ENCODE data around the gene NTNG1.

NTNG1 gene

DNA sequence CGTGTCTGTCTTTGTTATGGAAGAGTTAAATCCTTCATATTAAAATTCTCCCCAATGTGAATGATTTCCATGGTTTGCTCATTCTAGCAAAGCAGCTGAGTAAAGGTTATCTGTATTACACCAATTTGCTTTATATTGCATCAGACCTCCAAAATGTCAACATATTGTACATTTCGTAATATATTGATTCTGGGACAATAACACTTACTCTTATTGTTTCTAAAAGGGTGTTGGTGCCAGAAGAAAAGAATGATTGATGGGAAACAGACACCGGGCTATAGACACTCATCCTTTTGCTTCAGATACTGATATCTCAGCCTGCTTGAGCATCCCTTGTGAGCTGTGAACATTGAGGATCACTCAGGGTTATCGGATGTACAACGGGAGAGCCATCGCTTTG lies 7.0 kb downstream of the NTNG1 start:
- TF ChIP-seq, protein P1, sequence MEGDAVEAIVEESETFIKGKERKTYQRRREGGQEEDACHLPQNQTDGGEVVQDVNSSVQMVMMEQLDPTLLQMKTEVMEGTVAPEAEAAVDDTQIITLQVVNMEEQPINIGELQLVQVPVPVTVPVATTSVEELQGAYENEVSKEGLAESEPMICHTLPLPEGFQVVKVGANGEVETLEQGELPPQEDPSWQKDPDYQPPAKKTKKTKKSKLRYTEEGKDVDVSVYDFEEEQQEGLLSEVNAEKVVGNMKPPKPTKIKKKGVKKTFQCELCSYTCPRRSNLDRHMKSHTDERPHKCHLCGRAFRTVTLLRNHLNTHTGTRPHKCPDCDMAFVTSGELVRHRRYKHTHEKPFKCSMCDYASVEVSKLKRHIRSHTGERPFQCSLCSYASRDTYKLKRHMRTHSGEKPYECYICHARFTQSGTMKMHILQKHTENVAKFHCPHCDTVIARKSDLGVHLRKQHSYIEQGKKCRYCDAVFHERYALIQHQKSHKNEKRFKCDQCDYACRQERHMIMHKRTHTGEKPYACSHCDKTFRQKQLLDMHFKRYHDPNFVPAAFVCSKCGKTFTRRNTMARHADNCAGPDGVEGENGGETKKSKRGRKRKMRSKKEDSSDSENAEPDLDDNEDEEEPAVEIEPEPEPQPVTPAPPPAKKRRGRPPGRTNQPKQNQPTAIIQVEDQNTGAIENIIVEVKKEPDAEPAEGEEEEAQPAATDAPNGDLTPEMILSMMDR (IDR thresholded peaks at IDR 0.05), result no peak

DNA sequence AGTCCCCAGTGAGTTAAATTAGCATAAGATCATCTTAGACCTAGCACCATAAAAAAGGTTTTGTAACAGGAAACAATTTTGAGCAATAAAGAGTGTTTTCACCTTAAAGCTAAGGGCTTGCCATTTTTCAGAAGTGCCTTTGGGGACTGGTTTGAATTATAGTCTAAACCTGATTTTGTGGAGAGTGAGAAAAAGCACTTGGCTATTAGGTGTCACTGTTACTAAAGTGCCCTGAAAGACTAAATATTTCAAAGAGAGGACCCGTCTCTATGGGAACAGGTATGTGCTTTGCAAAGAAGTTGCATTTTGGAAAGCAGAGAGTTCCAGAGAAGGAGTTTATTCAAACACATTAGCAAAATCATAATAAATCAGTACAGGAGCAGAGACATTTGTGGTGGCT lies 9.1 kb downstream of the NTNG1 start:
- TF ChIP-seq, protein P1 (IDR thresholded peaks at IDR 0.05), result no peak

DNA sequence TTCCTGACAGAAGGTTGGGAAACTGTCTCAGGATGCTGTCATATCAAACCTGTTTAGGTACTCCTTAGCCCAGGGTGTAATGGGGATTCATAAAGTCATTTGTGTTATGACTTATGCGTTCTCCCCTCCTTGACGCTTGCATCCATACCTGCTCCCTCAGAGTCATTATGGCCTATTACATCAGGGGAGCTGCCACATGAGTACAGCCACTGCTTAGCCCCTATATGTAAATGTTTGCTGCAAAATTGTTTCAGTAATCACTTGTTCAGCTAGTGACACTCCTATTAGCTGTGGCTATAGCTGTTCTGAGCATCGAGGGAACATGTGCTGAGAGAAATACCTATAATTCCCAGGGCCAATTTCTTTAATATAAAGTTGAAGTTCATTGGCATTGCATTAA lies 10.5 kb downstream of the NTNG1 start:
- TF ChIP-seq, protein P1 (IDR thresholded peaks at IDR 0.05), result no peak

DNA sequence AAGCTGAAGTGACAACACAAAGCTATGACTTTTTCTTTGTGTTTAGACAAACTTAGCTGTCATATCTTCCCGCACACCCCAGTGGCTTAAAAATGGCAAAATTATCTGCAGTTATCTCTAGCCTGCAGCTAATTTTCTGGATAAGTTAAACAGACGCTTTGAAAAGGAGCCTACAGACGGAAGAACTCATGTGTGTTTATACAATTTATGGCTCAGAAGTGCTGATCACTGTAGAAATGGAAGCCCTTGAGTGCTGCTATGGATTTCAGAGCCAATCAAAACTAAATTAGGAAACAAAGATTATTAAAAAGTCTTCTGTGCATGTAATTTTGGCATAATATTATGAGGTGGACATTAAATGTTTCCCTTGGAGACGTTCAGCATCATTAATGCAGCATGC lies 11.6 kb downstream of the NTNG1 start:
- TF ChIP-seq, protein P1 (IDR thresholded peaks at IDR 0.05), result no peak

DNA sequence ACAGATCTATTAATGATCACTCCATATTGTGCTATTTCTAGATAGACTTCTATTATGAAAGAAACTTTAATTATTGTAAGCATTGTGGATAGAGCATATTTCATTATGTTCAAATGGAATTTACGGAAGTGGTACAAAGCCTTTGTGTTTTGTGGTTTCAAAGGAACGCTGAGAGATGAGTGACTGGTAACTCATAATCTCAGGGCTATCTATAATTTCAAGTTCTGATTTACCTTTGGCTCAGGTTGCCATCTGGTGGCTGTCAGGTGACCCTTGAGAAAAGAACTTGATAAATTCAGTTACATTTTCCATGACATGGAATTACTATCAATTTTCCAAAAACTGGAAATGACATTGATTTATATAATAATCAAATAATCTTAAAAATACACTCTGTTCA lies 12.2 kb downstream of the NTNG1 start:
- TF ChIP-seq, protein P1 (IDR thresholded peaks at IDR 0.05), result peak; percentile 60

DNA sequence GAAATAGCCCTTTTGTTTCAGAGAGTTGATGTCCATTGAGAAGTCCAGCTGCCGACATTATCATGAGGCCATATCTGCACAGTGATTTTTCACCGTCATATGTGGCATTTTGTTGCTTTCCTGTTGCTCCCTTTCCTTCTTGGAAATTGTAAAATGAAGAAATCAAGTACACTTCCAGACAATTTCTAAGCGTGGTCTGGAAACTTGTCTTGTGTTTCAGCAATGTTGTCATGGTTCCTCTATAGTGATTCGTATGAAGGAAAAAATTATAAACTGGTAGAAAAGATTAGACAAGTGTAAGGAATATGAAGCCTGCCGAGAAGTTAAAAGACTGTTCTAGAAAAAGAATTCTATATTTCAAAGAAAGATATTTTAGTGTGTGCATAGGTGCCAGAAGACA lies 17.7 kb downstream of the NTNG1 start:
- TF ChIP-seq, protein P1 (IDR thresholded peaks at IDR 0.05), result no peak

DNA sequence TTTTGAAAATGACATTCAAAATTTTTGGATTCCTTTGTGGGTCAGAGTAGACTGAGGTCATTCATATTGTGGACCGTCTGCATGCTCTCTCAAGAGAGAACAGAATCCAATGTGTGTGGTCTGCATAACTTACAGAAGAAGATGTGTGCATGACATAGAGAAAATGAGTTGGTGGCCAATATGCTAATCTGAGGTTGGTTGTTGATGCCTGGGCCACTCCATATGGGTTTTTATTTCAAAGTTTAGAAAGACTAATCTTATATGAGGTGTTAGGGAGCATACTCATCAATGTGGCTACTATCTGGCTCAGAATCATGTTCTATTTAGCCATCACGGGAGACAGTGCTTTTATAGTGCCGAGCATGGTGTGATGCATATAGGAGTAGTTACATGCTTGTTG lies 18.2 kb downstream of the NTNG1 start:
- TF ChIP-seq, protein P1 (IDR thresholded peaks at IDR 0.05), result no peak

DNA sequence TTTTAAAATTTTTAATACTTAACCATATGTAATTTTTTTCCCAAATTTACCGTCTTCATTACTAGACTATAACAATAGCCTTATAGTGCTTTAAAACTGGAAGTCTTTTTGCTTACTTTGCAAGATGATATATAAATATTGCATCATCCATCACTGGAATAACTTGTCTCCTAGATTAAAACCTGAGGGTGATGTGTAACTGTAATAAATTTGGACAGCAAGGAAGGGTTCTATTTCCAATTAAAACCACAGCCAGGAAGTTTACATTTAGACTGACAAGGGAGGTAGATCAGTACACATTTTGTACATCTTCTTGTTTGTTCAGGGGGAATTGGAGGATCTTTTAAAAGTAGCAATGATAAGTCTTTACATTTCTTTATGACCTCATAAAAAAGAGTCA lies 21.9 kb downstream of the NTNG1 start:
- TF ChIP-seq, protein P1 (IDR thresholded peaks at IDR 0.05), result no peak

All from LNCAP (cell line).